Inferior parietal cortex (tissue), 1 donor: ENCODE data around the gene KCNK15.

Source experiments
- DNase-seq: peaks from one replicate; pipeline ENCODE4 v3.0.0-alpha.2; 2016; ENCODE audit errors: extremely low spot score

Gene KCNK15

DNA sequence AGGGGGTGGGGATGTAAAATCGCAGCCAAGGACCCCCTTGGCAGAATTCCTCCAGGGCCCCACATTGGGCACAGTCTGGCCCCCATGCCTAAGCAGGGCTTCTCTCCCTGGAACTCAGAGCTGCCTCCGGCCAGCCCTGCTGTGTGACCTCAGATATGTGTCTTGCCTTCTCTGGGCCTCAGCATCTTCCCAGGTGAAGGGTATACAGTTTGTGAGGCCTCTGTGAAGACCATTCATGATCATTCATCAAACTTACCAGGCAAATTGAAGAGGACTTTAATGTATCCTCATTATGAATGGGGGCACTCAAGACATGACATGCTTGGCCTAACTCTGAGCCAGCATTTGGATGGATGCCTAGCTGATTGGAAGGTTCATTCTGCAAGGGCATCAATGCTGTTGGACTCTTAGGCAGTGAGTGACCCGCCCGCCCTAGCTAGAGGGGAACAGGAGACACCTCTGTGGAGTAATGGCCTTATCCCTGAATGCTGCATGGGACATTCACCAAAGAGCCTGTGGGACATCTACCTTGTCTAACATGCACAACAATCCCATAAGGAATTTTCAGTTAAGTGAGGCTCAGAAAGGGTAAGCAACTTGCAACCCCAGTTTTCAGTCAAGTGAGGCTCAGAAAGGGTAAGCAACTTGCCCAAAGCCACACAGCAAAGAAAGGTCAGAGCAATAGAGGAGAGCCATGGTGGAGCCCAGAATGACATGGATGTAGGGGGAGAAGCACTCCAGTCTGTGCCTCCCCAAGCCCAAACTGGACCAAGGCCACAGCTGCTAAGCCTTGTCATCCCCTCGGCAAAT is 30.0 kb upstream of the KCNK15 start:
- DNase-seq: no peak

DNA sequence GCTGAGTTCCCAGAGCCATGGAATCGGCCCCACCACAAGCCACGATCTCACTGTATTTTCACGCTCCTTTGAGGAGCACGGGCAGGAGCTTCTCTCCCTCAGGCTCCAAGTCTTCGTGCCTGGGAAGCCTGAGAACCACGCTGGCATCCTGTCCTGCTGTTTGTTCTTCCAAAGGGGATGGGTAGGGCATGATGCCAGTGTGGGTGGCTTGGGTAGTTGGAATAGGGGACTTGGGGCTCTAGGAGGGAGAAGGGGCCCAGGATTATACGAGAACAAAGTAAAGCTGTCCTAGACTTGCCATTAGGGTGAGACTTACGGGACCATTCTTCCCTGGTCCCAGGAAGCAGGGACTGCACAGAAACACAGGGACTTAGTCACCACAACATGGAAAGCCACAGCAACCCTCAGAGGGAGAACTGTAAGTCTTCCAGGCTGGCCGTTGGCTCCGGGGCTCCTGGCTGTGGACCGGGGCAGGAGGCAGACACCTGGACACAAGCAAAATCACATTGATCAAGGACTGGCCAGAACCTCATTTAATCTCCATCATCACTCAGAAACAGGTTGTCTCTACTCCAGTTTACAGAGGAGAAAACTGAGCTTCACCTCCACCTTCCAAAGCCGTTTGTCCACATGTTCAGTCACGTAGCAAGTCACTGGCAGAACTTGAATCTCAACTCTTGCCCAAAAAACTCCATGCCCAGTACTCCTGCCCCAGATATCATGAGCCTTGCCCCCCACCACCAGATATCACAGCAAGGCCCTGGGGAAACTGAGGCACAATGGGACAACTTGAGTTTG is 29.2 kb upstream of the KCNK15 start:
- DNase-seq: no peak

DNA sequence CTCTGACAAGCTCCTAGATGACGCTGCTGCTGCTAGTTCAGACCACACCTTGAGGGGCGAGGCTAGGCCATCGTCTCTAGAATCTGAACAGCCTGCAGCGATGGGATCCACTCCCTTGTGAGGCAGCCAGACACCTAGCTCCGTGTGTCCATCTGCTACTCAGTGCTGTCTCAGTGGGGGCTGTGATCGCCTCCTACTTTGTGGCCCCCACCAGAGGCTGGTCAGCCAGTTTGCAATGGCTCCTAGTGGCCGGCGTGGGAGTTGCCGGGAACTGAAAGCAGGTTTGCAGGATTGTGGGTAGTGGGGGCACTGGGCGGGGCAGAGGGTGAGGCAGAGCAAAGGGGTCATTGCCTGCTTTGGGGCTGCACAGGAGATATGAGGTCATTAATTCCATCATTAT is 27.7 kb upstream of the KCNK15 start:
- DNase-seq: no peak

DNA sequence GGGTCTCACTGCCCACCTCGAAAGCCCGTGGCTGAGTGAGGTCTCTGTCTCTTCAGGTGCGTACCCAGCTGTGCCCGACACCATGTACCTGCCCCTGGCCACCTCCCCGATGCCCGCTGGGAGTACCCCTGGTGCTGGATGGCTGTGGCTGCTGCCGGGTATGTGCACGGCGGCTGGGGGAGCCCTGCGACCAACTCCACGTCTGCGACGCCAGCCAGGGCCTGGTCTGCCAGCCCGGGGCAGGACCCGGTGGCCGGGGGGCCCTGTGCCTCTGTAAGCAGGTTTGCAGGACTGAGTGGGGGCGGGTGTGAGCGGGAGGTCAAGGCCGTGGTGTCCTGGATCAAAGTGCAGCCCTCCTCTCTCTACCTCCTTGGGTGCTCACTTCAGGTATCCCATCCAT is 25.8 kb upstream of the KCNK15 start:
- DNase-seq: no peak

DNA sequence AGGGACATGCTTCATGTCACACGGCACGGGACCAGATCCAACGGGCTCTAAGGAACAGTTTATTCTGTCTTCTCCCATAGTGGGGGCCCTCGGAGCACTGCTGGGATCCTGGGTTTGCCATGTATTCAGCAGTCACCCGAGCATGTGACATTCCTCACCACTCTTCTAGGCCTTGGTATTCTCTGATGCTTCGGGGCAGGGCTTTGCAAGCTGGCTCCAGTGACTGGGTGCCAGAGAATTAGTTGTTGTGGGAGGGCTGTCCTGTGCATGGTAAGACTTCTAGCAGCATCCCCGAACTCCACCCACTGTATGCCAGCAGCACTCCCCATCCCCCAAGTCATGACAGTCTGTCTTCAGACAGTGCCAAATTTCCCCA is 25.1 kb upstream of the KCNK15 start:
- DNase-seq: peak; percentile 43

DNA sequence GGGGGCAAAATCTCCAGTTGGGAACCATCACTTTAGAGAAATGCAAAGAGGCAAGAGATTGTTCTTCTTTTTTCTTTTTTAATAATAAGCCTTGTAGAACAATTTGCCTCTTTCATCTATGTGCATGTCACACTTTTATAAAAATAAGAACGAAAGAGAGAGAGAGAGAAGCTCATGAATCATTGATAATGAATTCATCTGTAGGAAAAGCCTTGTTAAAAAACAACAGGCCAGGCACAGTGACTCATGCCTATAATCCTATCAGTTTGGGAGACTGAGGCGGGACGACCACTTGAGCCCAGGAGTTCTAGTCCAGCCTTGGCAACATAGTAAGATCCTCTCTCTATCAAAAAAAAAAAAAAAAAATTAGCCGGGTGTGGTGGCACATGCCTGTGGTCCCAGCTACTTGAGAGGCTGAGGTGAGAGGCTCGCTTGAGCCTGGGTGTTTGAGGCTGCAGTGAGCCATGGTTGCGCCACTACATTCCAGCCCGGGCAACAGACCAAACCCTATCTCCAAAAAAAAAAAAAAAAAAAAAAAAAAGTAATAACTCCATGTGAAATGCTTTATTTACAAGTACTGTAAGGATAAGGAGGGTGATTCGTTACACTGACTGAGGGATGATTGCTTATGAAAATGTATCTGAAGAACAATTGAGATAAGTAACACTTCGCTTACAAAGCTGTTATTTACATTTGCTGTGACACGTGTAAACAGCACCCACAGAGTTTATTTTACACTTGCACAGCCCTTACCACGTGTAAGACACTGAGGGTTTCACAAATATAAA is 24.5 kb upstream of the KCNK15 start:
- DNase-seq: peak; percentile 28

DNA sequence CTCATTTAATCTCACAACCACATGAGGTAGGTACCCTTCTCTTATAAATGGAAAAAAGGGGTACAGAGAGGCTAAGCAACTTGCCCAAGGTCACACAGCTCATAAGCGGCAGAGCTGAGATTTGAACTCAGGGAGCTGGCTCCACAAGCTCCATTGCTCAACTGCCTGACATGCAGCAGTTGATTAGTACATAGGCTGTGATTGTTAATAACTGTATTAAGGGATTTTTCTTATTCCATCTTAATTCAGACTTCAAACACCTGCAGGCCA is 23.9 kb upstream of the KCNK15 start:
- no peak for DNase-seq

DNA sequence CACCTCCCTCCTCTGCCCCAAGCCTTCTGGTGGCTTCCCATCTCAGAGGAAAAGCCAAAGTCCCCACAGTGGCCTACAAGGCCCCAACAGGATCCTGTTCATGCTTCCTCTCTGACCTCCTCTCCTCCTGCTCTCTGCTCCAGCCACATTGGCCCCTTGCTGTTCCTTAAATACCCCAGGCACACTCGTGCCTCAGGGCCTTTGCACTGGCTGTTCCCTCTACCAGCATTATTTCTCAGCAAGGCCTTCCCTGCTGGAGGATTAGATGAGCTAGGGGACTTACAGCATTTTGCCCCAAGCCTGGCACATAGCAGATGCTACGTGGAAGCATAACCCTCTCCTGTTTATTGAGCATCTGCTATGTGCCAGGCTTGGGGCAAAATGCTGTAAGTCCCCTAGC is 22.7 kb upstream of the KCNK15 start:
- no peak for DNase-seq

DNA sequence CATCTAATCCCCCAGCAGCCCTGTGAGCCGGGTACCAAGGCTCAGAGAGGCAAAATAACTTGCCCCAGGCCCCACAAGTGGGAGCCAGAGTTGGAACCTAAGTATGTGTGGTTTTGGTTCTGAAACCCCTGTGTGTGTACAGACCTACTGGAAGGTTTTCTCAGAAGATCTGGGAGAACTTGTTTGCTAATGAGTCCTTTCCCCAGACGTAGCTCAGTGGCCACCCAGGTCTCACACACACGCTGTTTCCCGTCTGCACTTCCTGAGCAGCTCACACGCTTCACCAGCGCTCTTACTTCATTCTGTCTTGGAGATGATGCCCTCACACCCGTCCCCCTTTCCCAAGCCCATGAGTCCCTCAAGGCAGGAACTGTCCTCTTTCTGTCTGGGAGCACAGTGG is 22.3 kb upstream of the KCNK15 start:
- no peak for DNase-seq

DNA sequence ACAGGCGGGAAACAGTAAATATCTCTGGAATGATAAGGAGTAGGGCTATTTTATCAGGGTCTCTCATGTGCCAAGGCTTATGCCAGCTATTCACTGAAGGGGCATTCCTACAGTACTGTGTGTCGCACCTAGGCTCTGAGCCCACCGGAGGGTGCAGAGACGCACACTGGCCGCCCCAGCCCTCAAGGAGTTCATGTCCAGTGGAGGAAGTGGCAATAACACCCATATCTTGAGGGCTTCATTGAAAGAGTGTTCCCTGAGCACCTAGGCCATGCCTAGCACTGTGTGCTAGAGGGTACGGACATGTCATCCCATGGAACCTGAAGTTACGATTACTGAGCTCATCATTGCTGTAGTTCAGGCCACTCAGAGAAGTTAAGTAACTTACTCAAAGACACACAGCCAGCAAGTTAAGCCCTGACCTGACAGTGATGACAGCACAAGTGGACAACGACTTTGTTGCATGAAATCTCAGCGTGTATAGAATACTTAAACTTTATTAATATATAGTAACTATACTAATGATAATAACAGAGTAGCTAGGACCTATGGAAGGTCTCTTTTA is 21.8 kb upstream of the KCNK15 start:
- no peak for DNase-seq

DNA sequence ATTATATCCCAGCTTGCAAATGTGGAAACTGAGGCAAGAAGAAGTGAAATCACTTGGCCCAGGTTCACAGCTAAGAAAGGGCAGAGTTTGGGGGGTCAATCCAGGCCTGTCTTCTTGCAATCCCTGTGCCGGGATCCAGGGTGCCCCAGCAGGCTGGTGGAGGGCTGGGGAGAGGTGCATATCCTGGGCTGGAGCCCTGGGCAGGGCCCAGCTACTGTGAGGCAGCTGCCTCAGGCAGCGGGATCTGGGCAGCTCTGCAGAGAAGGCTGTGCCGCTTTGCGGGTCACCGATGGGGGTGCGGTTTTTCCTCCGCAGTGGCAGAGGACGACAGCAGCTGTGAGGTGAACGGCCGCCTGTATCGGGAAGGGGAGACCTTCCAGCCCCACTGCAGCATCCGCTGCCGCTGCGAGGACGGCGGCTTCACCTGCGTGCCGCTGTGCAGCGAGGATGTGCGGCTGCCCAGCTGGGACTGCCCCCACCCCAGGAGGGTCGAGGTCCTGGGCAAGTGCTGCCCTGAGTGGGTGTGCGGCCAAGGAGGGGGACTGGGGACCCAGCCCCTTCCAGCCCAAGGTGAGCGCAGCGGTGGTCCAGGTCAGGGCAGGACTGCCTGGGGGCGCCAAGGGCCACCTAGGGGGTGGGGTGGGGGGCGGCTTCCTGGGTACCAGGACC is 21.1 kb upstream of the KCNK15 start:
- no peak for DNase-seq

DNA sequence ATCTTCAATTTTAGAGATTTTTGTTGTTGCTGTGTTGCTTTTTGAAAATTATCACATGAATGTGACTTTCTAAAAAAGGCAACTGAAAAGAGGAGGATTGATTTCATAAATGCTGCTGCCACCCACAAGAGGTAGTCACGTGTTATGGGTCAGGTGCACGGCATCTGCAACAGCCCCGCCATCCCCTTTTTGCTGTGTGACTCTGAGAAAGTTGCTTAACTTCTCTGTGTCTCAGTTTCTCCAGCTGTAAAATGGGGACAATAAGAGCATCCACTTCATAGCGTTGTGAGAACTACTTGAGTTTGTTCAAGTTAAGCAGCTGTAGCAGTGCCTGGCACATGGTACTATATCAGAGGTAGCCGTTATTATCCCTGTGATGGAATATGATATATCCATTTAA is 19.8 kb upstream of the KCNK15 start:
- DNase-seq: no peak

DNA sequence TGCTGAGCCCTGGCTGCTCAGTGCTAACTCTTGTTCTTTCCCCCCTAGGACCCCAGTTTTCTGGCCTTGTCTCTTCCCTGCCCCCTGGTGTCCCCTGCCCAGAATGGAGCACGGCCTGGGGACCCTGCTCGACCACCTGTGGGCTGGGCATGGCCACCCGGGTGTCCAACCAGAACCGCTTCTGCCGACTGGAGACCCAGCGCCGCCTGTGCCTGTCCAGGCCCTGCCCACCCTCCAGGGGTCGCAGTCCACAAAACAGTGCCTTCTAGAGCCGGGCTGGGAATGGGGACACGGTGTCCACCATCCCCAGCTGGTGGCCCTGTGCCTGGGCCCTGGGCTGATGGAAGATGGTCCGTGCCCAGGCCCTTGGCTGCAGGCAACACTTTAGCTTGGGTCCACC is 18.6 kb upstream of the KCNK15 start:
- no peak for DNase-seq

DNA sequence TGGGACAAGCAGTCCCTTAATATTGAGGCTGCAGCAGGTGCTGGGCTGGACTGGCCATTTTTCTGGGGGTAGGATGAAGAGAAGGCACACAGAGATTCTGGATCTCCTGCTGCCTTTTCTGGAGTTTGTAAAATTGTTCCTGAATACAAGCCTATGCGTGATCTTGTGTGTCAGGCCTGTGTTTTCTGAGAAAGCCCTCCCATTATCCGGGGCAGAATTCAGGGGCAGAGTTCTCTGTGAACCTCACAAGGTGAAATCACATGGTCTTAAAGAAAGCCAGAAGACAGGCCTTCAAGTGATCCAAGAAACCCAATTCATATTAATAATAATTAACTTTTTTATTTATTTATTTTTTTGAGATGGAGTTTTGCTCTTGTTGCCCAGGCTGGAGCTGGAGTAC is 18.0 kb upstream of the KCNK15 start:
- DNase-seq: no peak

DNA sequence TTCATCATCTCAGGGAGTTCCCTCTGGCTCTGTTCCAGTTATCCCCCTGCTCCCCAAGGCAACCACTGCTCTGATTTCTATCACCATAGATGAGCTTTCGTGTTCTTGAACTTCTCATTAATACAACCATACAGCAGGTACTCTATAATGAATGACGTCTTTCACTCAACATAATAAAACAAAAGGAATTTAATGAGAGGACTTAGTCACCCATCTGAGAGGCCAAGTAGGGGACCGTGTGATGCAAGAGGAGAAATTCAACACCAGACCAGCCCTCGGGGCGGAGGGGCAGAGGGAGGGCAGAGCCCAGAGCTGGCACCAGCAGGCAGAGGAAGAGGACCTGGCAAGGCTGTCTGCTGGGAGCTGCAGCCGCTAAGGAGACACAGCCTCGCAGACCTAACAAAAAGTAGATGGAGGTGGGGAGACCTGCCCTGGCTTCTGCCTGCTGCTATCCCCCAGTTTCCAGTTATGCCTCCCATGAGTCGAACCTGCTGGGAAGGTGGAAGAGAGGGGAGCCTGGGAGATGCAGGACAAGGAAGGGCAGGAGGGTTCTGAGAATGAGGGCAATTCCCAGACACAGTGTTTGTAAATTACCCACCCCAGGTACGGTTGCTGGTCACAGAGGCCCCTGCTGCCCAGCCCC is 16.7 kb upstream of the KCNK15 start:
- DNase-seq: no peak

DNA sequence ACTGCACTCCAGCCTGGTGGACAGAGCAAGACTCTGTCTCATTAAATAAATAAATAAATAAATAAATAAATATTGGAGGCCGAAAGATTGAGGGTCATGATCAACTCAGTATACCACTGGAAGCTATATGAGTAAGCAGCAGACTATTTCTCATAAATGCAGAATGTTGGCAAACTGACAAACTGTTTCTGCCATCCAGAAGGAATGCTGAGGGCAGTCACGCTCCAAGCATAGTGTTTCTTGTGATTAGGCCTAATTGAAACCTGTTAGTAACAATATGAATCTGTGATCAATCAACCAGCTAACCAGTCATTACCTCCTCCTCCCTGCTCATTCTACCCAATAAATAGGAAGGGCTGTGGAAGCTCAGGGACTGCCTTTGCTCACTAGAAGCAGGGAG is 15.2 kb upstream of the KCNK15 start:
- DNase-seq: no peak

DNA sequence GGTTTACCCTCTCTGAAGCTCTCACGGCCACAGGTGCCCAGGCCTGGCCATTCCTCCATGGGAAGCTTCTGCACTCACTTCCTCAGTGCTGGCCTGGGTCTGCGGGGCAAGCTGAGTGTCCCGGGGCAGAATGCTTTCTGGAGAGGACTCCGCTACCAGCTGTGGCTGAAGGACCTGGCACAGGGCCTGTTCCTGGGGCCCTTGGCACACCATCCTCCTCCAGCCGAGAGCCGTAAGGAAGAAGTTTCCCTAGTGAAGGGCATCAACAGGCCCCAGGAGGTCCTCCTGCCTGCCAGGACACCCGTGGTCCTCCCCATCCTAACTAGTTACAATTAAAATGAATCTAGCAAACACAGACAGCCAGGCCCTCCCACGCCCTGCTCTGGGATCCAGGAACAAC is 14.0 kb upstream of the KCNK15 start:
- no peak for DNase-seq

DNA sequence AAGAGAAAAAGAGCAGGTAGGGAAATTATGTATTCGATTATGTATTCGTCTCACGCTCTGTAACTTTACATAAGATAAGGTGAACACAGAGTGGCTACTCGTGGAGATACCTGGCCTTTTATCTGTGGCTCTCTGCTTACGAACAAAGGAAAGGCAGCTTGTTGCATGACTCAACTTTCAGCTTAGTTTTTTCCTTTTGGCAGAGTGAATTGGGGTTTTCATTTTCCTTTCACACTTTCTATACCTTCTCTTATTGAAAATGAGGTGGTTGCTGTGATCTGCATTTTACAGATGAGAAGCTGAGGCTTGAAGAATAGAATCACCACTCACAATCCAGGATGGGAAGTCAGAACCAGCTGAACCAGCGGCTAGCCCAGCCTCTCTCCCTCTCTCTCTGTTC is 13.3 kb upstream of the KCNK15 start:
- DNase-seq: no peak

DNA sequence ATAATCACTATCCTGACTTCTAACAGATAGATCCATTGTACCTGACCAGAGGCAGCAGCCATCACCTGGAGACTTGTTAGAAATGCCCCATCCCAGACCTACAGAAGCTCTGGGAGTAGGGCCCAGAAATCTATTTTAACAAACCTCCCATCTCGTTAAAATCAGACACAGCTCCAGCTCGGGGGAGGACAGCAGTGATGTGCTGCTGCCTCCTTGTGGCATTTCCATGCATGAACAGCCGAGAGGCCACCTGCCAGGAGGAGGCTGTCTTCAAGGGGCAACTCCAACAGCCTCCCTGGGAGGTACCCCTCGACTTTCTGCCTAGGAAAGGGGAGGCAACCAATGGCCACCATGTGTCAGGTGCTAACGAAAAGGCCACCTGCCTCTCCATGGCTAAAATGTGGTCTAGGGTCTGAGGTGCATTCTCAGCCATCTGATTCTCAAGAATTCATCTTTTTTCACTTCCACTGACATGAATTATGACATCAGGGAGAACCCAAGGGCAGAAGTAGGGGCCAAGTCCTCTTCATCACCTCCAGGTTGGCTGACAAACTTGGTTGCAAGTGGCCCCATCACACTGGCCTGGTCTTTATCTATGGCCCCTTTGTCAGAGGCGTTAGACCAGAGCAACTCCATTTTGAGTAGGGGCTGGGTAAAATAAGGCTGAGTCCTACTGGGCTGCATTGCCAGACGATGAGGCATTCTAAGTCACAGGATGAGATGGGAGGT is 12.2 kb upstream of the KCNK15 start:
- DNase-seq: peak; percentile 87

DNA sequence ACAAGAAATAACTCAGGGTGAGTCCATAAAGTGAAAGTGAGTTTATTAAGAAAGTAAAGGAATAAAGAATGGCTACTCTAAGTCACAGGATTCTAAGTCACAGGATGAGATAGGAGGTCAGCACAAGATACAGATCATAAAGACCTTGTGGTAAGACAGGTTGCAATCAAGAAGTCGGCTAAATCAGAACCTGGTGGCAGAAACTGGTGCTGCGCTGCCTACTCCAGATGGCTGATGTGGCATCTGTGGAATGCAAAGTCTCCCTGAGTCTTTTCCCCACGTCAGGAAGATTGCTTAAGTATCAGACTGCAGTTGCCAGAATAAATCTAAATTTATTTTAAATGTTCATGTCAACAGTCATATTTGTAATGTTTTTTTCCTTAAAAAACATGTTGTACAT is 10.7 kb upstream of the KCNK15 start:
- no peak for DNase-seq

DNA sequence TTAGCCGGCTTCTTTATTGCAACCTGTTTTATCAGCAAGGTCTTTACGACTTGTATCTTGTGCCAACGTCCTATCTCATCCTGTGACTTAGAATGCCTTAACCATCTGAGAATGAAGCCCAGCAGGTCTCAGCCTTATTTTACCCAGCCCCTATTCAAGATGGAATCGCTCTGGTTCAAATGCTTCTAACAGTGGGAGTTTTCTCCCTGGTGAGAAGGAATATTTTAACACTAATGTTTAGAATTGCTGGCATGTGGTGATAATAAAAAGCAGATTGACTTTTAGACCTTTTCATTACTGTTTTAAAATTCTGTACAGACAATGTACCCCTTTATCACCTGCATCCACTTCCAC is 9.9 kb upstream of the KCNK15 start:
- DNase-seq: no peak
